GM21825 (cell line): ENCODE measurements around the gene KLHL26.
"Not testable (repeated sequence)": the region's sequence is repeated elsewhere in the genome, so short reads cannot be mapped to it uniquely, and the experiment has no call there.

Experiments
- ATAC-seq: cut with Tn5 transposase; IDR thresholded peaks from one replicate; pipeline ENCODE4 v1.9.1; 2021; ENCODE audit warnings: mild to moderate bottlenecking, moderate library complexity; ENCODE audit not compliant: unreplicated experiment

The KLHL26 gene, protein sequence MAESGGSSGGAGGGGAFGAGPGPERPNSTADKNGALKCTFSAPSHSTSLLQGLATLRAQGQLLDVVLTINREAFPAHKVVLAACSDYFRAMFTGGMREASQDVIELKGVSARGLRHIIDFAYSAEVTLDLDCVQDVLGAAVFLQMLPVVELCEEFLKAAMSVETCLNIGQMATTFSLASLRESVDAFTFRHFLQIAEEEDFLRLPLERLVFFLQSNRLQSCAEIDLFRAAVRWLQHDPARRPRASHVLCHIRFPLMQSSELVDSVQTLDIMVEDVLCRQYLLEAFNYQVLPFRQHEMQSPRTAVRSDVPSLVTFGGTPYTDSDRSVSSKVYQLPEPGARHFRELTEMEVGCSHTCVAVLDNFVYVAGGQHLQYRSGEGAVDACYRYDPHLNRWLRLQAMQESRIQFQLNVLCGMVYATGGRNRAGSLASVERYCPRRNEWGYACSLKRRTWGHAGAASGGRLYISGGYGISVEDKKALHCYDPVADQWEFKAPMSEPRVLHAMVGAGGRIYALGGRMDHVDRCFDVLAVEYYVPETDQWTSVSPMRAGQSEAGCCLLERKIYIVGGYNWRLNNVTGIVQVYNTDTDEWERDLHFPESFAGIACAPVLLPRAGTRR

DNA sequence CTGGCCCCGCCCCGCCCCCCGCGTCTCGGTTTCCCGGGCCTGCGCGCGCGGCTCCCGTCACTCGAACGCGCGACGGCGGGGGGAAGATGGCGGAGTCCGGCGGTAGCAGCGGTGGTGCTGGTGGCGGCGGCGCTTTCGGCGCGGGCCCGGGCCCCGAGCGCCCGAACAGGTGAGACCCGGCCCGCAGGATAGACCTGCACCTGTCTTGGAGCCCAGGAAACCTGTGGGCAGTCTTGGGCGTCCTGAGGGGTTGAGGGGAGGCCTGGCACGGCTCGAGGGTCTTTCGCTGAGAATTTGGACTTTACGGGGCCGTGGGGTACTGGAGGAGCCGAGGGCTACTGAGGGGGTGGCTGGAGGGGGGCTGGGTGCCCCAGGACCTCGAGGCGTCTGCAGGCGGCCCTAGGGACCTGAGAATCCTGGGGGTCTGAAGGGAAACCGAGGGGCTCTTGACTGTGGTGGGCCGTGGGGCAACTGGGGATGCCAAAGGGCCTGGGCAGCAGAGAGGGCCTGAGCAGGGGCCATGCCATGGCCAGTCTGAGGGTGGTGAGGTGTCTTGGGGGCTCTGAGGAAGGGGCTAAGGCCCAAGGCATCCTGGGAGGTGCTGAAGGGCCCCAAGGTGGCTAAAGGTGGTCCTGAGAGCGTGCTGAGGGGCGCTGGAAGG lies at the start of gene KLHL26:
KLHL26 (plus strand) TSS at position 60 of the 661 bp plus-strand sequence; CDS start at position 87, 27 bp downstream.
- ATAC-seq: no peak

DNA sequence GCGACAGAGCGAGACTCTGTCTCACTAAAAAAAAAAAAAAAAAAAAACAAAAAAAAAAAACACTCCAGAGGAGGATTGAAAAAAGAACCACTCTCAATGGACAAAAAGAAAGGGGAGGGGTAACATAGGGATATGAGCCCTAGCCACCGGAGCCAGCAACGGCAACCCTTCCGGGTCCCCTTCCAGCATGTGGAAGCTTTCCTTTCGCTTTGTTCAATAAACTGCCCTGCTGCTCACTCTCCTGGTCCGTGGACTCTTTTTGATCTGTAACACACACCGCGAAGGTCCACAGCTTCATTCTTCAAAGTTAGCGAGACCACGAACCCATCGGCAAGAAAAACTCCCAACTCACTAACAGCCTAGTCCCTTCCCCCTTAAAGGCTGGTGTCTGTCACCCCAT lies 49.3 kb upstream of the KLHL26 start:
- no peak for ATAC-seq

DNA sequence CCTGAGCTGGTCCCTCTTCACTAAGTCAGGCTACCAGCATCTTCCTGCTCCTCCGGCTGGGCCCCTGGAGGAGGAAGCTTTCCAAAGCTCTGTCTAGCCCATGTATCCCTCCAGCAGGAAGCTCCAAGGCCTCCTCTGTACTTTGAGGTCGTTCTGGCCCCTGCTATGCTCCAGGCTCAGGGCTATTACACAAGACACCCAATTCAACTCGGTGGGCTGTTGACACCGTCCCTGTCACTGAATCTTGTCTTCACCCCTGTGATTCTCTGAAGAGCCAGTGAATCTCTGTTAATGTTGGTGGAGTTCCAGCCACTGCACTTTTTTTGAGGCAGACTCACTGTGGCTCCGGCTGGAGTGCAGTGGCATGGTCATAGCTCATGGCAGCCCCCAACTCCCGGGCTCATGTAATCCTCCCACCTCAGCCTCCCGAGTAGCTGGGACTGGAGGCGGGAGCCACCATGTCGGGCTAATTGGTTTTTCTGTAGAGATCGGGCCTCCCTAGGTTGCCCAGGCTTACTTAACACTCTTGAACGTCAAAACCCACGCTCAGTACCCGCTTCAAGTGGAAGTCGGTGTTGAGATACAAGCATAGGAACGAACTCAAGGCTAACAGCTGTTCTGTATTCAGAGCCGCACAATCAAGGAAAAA lies 48.7 kb upstream of the KLHL26 start:
- no peak for ATAC-seq

DNA sequence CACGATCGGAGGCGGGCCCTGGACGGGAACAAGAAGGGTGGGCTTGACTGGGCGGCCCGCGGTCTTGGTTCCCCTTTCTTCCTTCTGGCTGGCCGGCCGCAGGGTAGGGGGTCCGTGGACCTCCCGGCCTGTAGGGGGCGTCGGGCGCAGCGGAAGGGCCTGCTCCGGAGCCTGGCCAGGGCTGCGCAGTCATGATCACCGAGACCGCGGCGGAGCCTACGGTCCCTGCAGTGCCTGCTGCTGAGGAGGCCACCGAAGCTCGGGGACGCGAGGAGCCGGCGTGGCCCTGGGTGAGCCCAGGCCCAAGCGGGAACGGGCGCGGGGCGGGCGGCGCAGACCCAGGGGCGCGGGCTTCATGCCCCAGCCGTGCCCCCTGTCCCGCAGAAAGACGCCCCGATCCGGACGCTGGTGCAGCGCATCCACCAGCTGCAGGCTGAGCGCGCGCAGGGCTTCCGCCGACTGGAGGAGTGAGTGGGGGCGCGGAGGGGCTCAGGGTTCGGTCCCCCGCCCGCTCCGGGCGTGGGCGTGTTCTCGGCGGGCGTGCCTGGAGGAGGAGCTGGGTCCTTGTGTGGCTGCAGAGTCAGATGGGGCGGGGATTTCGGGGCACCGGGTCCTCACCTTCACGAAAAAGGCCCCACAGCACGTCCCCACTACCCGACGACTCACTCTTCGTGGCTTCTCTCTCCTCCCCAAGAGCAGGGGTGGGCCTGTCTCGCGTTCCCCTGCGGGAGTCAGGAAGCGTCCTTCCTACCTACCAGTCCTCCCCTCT lies 48.0 kb upstream of the KLHL26 start, which contains the start of gene REX1BD:
REX1BD (plus strand) TSS at position 188 of the 769 bp plus-strand sequence; CDS start at position 192, 4 bp downstream.
- peak; percentile 67 for ATAC-seq

DNA sequence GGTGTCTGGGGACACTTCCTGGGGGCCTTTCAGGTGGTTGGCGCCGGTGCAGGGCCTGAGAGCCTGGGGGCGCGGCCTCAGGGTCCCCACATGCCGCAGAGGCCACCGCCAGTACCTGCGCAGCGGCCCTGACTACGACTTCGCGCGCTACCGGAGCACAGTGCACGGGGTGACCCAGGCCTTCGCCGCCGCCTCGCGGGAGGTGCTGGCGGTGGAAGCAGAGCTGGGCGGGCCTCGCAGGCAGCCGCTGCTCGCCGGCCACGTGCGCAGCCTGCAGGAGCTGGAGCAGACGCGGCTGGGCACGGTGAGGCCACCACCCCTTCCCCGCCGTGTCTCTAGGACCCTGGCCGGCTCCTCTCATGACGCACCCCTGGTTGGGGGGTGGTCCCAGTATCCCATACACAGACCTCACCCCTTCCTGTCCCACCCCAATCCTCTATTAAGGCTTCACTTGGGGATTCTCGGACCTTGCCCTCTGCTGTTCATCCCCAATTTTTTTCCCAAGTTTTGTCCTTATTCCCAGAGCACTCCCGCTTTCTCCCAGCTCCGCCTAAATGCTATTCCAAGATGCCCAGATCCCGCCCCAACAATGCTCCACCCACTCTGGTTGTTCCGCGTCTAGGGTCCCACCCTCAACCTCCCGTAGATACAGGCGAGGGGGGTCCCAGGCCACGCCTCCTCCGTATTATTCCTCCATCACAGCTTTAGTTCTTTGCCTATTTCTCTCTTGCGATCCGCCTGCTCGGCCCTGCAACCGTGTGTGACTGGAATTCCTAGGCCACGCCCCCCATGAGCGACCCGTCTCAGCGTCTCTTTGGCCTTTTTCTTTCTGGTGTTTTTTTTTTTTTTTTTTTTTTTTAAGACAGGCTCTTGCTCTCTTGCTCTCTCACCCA lies 47.2 kb upstream of the KLHL26 start:
- peak; percentile 28 for ATAC-seq

DNA sequence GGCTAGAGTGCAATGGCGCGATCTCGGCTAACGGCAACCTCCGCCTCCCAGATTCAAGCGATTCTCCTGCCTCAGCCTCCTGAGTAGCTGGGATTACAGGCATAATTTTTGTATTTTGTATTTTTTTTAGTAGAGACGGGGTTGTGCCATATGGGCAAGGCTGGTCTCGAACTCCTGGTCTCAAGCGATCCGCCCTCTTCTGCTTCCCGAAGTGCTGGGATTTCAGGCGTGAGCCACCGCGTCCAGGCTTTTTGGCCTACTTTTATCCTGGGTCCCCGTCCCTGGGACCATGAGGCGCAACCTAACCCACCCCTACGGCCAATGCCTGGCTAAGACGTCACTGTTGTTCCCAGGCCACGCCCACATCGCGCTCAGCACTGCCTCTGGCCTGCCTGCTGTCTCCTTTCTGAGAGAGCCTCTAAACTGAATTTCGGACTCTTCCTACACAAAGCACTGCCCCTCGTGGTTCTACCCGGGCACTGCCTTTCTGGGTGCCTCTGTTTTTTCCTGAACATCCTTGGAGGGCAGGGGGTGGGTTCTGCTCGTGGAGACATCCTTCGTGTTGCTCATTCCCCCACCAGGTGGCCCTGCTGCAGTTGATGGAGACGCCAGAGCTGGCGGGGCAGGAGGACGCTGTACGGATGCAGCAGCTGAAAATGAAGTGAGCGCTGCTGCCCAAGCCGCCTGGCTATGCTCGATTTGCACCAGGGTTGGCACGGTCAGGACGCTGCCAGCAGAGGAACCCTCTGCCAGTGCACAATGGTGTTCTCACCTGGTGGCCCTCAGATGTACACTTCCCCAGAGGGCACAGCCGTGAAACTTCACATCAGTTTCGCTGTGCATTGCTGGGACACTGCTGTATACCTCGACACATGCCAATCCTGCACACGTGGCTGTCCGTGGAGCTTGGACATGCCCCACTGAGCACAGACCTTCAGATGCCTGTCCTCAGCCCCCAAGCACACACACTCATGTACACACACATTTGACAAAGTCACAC lies 46.3 kb upstream of the KLHL26 start:
- ATAC-seq: no peak

DNA sequence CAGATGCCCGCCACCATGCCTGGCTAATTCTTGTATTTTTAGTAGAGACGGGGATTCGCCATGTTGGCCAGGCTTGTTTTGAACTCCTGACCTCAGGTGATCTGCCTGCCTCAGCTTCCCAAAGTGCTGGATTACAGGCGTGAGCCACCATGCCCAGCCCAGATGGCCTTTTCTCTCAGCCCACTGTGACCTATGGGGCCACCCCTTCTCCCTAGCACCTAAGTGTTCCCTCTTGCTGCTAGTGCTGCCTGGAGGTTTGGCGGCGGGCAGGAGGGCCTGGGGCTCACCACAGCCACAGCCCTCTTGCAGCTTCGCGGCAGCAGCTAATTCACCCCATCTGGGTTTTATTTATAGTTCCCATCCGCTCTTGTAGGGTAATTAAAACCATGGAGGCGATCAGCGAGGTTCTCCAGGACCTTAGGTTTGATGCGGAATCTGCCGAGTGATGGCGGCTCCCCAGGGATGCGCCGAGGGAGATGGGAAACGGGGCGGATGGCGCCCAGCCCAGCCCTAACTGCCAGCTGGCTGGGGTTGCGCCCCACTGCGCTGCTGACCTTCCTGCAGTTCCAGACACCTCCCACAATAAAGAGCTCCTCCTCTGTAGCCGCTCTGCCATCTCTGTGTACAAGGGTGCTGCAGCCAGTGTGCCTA lies 45.0 kb upstream of the KLHL26 start:
- ATAC-seq: no peak

DNA sequence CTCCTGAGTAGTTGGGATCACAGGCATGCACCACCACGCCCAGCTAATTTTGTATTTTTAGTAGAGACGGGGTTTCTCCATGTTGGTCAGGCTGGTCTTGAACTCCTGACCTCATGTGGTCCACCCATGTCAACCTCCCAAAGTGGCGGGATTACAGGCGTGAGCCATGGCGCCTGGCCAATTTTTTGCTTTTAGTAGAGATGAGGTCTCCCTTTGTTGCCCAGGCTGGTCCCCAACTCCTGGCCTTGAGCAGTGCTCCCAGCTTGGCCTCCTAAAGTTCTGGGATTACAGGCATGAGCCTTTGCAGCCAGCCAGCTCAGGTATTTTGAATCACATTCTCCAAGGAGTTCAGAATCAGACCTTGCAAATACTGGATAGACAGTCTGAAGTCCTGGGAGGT lies 44.1 kb upstream of the KLHL26 start:
- not testable (repeated sequence) for ATAC-seq

DNA sequence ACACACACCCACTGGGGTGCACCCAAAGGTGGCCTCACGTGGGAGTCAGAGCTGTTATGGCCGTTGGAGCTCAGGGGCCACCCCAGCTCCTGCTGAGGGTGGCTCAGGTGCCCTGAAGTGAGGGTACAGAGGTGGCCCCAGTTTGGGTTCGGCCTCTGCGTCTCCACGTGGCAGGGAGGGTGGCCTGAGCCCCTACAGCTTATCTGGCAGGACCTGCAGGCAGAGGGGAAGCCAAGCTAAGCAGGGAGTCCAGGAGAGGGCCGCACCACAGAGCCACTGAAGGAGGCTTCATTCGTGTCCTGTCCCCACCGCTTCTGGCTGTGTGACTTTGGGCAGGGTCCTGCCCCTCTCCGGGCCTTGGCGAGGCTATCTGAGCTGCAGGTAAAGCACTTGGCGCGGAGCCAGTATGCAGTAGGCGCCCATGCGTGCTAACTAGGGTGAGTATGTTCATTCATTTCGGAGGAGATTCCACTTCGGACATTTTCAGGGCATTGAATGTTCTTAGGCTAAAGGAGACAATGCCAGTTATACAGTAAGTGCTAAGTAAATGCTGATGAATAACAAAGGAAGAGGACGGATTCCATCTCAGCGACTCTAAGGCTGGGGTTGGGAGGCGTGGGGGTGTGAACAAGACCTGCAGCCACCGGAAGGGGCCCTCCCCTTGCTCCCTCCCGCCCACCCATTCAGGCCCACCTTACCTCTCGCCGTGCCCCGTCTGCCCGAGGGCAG lies 43.3 kb upstream of the KLHL26 start:
- no peak for ATAC-seq

DNA sequence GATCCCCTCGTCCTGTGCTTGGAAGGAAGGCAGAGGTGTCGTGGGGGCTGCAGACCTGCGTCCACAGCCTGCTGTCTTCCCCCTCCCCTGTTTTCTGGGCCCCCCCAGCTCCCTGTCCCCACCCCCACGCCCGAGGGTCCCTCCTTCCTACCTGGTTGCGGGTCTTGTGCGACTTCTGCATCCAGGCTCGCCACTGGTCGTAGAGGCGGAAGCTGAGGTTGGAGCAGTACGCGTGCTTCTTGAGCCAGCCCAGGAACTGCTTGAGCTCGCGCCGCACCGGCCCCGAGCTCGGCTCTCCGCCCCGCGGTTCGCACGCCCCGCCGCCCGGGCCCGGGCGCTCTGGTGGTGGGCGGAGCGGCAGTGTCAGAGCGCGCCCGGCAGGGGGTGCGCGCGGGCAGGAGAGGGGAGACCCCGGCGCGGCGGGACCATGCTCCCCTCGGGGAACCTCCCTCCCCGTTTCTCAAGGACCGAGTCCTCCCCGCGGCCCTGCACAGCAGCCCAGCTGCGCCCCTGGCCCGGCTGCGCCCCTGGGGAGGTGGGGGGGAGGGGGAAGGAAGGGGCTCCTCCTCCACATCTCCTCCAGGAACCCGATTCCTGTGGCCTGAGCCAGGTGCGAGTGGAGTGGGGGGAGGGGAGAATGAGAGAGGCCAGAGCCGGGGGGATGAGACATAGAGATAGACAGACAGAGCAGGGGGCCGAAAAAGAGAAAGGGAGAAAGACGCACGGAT lies 42.6 kb upstream of the KLHL26 start:
- ATAC-seq: peak; percentile 54

DNA sequence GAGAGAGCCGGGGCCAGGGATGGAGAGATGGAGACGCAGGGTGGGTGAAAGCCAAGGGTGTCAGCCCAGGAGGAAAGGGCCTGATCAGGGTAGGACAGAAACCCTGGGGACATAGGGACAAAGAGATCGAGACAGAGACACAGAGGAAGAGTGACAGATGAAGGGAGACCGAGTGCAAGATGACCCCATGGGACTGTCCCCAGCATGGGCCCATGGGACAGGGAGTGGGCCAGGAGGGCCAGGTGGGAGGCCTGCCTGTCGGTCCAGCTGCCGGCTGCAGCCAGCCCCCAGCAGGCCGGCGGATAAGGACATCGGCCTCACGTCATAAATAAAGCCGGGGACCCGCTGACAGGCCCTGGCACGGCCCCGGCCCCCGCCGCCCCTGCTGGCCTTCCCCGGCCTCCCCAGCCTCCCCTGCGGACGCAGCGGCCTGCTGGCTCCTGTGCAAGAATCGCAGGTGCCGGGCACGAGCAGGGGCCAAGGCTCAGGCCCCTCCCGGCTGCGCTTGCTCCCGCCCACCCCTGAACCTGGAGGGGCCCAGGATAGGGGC lies 41.9 kb upstream of the KLHL26 start:
- ATAC-seq: no peak

DNA sequence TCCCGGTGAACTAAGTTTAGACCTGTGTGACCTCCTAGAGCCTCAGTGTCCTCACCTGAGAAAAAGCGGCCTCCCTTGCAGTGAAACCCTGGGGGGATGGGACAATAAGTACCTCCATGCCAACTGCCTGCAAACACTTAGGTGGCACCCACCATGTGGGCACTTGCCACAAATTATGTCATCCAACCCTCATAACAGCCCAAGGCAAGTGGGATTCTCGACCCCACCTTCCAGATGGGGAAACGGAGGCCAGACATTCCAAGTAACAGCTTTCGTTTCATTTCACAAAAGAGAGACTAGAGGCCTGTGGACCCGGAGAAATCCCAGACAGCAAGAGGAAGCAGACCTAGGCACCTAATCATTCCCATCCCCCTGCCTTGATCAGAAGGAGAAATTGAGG lies 41.4 kb upstream of the KLHL26 start:
- no peak for ATAC-seq

DNA sequence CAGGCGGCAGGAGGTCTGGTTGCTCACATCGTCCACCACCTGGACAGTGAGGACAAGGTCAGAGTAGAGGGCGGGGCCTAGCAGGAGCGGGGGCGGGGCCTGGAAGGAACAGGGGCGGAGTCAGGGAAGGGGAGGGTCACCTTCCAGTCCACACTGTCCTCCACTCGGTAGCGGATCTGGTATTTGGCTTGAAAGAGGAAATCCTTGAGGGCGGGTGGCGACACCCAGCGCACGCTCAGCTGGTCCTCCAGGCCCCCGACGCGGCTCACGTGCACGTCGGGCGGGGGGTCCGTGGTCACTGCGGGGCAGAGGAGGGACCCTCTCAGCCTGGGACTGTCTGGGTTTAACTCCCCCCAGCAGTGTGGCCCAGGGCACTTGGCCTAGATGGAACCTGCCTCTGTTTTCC lies 40.1 kb upstream of the KLHL26 start:
- ATAC-seq: no peak

DNA sequence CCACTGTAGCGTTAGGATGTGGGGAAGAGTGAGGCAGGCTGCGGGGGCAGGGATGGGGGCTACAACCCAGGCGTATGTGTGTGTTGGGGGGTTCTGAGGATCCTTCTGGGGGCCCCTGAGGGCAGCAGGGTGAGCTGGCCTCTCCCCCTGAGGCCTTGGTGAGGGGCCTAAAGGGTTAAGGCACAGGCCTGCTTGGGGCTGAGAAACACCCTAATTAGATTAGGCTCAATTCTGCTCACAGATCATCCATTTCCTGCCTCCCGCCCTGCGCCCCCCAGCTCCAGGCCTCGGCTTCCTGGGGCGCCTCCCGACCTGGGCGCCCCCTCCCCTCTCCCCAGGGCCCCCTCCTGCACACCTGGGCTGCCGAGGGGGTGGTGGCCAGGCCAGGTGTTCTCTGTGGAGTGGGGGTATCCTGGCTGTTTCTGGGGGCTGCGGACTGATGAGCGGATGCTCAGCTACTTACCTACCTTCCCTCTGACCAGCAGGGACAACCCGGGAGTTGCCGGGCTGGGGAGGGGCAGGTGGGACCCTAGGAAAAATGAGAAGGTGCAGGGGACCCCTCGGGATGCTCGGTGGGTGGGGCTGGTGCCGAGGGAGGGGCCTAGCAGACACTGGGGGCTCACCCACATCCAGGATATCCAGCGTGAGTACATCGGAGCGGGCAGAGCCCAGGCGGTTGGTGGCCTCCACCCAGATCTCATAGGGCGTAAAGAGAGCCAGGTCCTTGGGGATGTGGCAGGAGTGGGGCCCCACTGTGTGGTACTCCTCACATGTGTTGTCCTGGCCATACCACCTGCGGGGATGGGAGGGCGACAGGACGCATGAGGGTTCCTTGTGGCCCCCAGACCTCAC lies 38.8 kb upstream of the KLHL26 start:
- ATAC-seq: no peak

DNA sequence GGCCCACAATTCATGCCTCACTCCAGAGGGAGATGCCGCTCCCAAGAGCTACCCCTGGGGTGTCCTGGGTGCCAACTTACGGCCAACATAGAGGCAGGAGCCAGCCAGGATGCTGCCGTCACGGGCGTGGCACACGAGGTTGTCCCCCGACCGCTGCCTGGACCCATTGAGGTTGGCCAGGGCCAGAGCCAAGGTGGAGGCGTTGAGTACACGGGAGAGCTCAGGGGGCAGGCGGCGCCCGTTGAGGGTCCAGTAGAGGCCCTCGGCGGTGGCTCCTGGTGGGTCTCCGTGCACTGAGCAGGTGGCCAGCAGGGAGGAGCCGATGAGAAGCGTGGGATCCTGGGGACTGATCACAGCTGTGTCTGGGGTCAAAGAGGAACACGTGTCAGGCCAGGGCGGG lies 37.3 kb upstream of the KLHL26 start:
- no peak for ATAC-seq
